ENCODE measurements around the gene MYBBP1A. TPM values are rescaled to one million over a fixed set of nuclear protein-coding genes. Genes with fewer than 3 reads are reported as not detected.

Gene MYBBP1A
- total and polyA plus RNA-seq, 9 of the 15 experiments (the other 6 are each of a cell fraction or from before 2014, with no cell fraction given), result 2.0 to 114 (median 47.2) TPM

DNA sequence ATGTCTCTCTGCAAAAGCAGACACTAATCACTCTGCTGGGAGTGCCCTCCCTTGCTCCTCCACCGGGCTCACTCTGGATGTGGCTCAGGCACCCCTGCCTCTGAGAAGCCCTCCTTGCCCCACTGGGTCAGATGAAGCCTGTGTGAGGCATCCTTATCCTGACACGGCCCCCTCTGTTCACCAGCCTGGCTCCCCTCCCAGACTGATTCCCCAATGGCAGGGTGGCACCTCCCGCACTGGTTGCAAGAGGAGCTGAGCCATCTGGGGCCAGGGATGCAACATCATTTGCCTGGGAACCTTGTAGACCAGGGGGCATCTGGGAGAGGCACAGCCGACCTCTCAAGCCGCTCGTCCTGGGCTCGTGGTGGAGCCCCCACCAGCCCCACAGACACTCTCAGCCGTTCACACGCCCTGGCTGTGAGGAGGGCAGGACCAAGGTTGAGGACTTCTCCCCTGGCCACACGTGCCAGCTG is 35.8 kb upstream of the MYBBP1A start:
- Histone ChIP-seq H3K27ac (ENCODE audit: extremely low read depth, low read depth, low read length) (no peak overlapping the region), H3K36me3 (ENCODE audit: control insufficient read depth, insufficient read depth, low read length) (no peaks in the 10 kb centered on the region), H2AFZ (ENCODE audit: low read depth, low read length) (no peak overlapping the region), H4K20me1 (replicated peaks; ENCODE audit: control insufficient read depth, insufficient read depth, low read length) (peaks cover 13% of the 10 kb centered on the region; the same call in 1 of the 2 replicates), H3K9me3 (replicated peaks; ENCODE audit: control insufficient read depth, insufficient read depth, low read depth, low read length) (no peaks in the 10 kb centered on the region), H3K79me2 (ENCODE audit: control insufficient read depth, insufficient read depth, low read length) (no peaks in the 10 kb centered on the region), H3K4me1 (replicated peaks in 1 of 2; ENCODE audit: control insufficient read depth in 2 of 2, insufficient read depth in 2 of 2, low read length in 2 of 2) (peaks cover 6 to 20% of the 10 kb centered on the region in 2 experiments; a peak in 4 of 5 replicates), H3K9me1 (ENCODE audit: control insufficient read depth, insufficient read depth, low read length) (no peaks in the 10 kb centered on the region), H3K4me2 (ENCODE audit: insufficient read depth, low read length) (no peak overlapping the region), H3K27me3 (ENCODE audit: control insufficient read depth in 2 of 2, insufficient read depth in 2 of 2, low read length in 2 of 2) (peaks cover 4 to 72% of the 10 kb centered on the region in 2 experiments; a peak in 4 of 5 replicates), H3K9ac (ENCODE audit: insufficient read depth in 1 of 2, low read depth in 2 of 2, low read length in 2 of 2) (no peak overlapping the region), H3K4me3 (no peak overlapping the region)
- POLR2A ChIA-PET, result interaction anchor here (0.7 kb wide), 1 partner anchor 9 kb away, joined by 4 read pairs; no protein-coding TSS in a partner anchor
- ATAC-seq, result no peak
- in situ Hi-C loops (cut with MboI), result no loop called here
- no peak for FAIRE-seq
- no peak for DNase-seq (ENCODE audit: extremely low read depth in 1 of 4, low spot score in 3 of 4)
- intact Hi-C loops (cut with micrococcal nuclease), result no loop called here
- WGBS (ENCODE audit: insufficient coverage, low coverage, missing lambda C conversion rate), result 5% methylated on average over 5 of the region's 10 CpGs
- BruUV-seq (replicated peaks), result no TSS peak
- CTCF ChIA-PET (ENCODE audit: low intra/inter-chr PET ratio), result no interaction called here
- TF ChIP-seq ZNF586 (CRISPR knock-in tag; conservative IDR thresholded peaks at IDR 0.05), result no peak
- TF ChIP-seq, protein P1, sequence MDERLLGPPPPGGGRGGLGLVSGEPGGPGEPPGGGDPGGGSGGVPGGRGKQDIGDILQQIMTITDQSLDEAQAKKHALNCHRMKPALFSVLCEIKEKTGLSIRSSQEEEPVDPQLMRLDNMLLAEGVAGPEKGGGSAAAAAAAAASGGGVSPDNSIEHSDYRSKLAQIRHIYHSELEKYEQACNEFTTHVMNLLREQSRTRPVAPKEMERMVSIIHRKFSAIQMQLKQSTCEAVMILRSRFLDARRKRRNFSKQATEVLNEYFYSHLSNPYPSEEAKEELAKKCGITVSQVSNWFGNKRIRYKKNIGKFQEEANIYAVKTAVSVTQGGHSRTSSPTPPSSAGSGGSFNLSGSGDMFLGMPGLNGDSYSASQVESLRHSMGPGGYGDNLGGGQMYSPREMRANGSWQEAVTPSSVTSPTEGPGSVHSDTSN (CRISPR knock-in tag; IDR thresholded peaks at IDR 0.05; ENCODE audit: low read depth), result no peak
- TF ChIP-seq, protein P1 (tag; conservative IDR thresholded peaks at IDR 0.05; ENCODE audit: low read depth), result no peak
- TF ChIP-seq PML (IDR thresholded peaks at IDR 0.05; ENCODE audit: low read length), result no peak
- TF ChIP-seq, protein P2, sequence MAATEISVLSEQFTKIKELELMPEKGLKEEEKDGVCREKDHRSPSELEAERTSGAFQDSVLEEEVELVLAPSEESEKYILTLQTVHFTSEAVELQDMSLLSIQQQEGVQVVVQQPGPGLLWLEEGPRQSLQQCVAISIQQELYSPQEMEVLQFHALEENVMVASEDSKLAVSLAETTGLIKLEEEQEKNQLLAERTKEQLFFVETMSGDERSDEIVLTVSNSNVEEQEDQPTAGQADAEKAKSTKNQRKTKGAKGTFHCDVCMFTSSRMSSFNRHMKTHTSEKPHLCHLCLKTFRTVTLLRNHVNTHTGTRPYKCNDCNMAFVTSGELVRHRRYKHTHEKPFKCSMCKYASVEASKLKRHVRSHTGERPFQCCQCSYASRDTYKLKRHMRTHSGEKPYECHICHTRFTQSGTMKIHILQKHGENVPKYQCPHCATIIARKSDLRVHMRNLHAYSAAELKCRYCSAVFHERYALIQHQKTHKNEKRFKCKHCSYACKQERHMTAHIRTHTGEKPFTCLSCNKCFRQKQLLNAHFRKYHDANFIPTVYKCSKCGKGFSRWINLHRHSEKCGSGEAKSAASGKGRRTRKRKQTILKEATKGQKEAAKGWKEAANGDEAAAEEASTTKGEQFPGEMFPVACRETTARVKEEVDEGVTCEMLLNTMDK (IDR thresholded peaks at IDR 0.05; ENCODE audit: borderline replicate concordance, insufficient read depth, low read depth, low read length, poor library complexity, severe bottlenecking), result no peak
- TF ChIP-seq HNRNPH1 (optimal IDR thresholded peaks at IDR 0.05; ENCODE audit: low read depth, low read length), result no peak
- no peak for TF ChIP-seq LARP7 (IDR thresholded peaks at IDR 0.05)
- TF ChIP-seq ZZZ3 (IDR thresholded peaks at IDR 0.05), result no peak
- TF ChIP-seq TBL1XR1 (IDR thresholded peaks at IDR 0.05; ENCODE audit: low read length in 2 of 2), result no peak
- no peak for TF ChIP-seq DNMT1 (IDR thresholded peaks at IDR 0.05)
- TF ChIP-seq XRCC5 (IDR thresholded peaks at IDR 0.05; ENCODE audit: low read depth, low read length), result no peak
- no peak for TF ChIP-seq RBM25 (IDR thresholded peaks at IDR 0.05; ENCODE audit: low read depth, low read length, severe bottlenecking)
- TF ChIP-seq NELFE (IDR thresholded peaks at IDR 0.05; ENCODE audit: insufficient read depth, insufficient read length), result no peak
- TF ChIP-seq ZNF707 (CRISPR knock-in tag; conservative IDR thresholded peaks at IDR 0.05), result no peak
- TF ChIP-seq SAP30 (IDR thresholded peaks at IDR 0.05; ENCODE audit: borderline replicate concordance, insufficient read depth, low read depth, low read length, poor library complexity, severe bottlenecking), result no peak

Data from K562 (cell line).